IMR-90 (cell line): ENCODE measurements around the gene CALN1. TPM values are rescaled to one million over a fixed set of nuclear protein-coding genes. Genes with fewer than 3 reads are reported as not detected.

Experiments
- ATAC-seq: fragments of 200-7000 bp; cut with Tn5 transposase; 2 replicates; pipeline ENCODE4 v1.9.1; 2020; ENCODE audit warnings: low read depth, mild to moderate bottlenecking, moderate library complexity
- BruUV-seq: library from RNA; stranded (reverse); fragments of 400-500 nt; replicated peaks from 2 replicates; lab custom pipeline; 2021; lab: Mats Ljungman, UMichigan
- CTCF ChIA-PET: fragments of 300-600 bp; formaldehyde crosslinking; extraction: SDS; loops from one replicate; lab custom pipeline; 2021; ENCODE audit warnings: antibody characterized with exemption; lab: Yijun Ruan, JAX
- POLR2A ChIA-PET: fragments of 300-600 bp; sonication (Branson Sonifier 250); formaldehyde crosslinking; loops from one replicate; lab custom pipeline; 2022; ENCODE audit warnings: antibody characterized with exemption; ENCODE audit not compliant: unreplicated experiment; lab: Charles Lee
- DNase-seq: peaks from one replicate; pipeline ENCODE4 v3.0.0; 2013
- H2AFZ ChIP-seq: replicated peaks from 2 replicates; pipeline ENCODE3; 2013; ENCODE audit warnings: low read length, mild to moderate bottlenecking; ENCODE audit not compliant: poor library complexity
- H2AK5ac ChIP-seq: 2 replicates; pipeline ENCODE4 v1.6.1; 2013; ENCODE audit warnings: low read depth, low read length, inconsistent platforms
- H2AK9ac ChIP-seq: replicated peaks from 2 replicates; pipeline ENCODE3; 2013; ENCODE audit warnings: mild to moderate bottlenecking, low read depth, low read length, moderate library complexity; ENCODE audit not compliant: poor library complexity
- H2BK120ac ChIP-seq: 2 replicates; pipeline ENCODE4 v1.6.1; 2013; ENCODE audit warnings: low read depth, low read length, inconsistent platforms
- H2BK15ac ChIP-seq: 3 replicates; pipeline ENCODE4 v1.6.1; 2013; ENCODE audit warnings: low read depth, low read length, inconsistent platforms
- H2BK20ac ChIP-seq: 2 replicates; pipeline ENCODE4 v1.6.1; 2013; ENCODE audit warnings: low read depth, mild to moderate bottlenecking, inconsistent platforms, low read length, moderate library complexity
- H2BK5ac ChIP-seq: 2 replicates; pipeline ENCODE4 v1.6.1; 2013; ENCODE audit warnings: mild to moderate bottlenecking, low read depth, low read length, inconsistent platforms; ENCODE audit not compliant: poor library complexity, severe bottlenecking
- H3K14ac ChIP-seq: replicated peaks from 2 replicates; pipeline ENCODE4 v1.6.1; 2013; ENCODE audit warnings: low read depth, low read length, inconsistent platforms
- H3K18ac ChIP-seq: 2 replicates; pipeline ENCODE4 v1.6.1; 2013; ENCODE audit warnings: low read depth, low read length, control low read depth
- H3K23ac ChIP-seq: 2 replicates; pipeline ENCODE4 v1.6.1; 2013; ENCODE audit warnings: low read depth, low read length, inconsistent platforms
- H3K27ac ChIP-seq: 2 replicates; pipeline ENCODE4 v1.5.1; 2013; ENCODE audit warnings: mild to moderate bottlenecking, control low read depth, low read length; ENCODE audit not compliant: insufficient read depth
- H3K27me3 ChIP-seq: 2 replicates; pipeline ENCODE4 v1.6.1; 2013; ENCODE audit warnings: low read length; ENCODE audit not compliant: control insufficient read depth, insufficient read depth
- H3K36me3 ChIP-seq: 2 replicates; pipeline ENCODE4 v1.6.1; 2013; ENCODE audit warnings: low read length, mixed read lengths; ENCODE audit not compliant: control insufficient read depth, insufficient read depth
- H3K4ac ChIP-seq: 2 replicates; pipeline ENCODE4 v1.6.1; 2013; ENCODE audit warnings: low read depth, low read length, inconsistent platforms
- H3K4me1 ChIP-seq: 2 replicates; pipeline ENCODE4 v1.6.1; 2013; ENCODE audit warnings: low read length, mixed read lengths; ENCODE audit not compliant: control insufficient read depth, insufficient read depth
- H3K4me2 ChIP-seq: 2 replicates; pipeline ENCODE4 v1.6.1; 2013; ENCODE audit warnings: low read depth, mild to moderate bottlenecking, control low read depth, low read length, moderate library complexity
- H3K4me3 ChIP-seq: 2 replicates; pipeline ENCODE4 v1.5.1; 2013; ENCODE audit warnings: low read depth, mild to moderate bottlenecking, control low read depth, low read length, moderate library complexity; ENCODE audit not compliant: insufficient read depth
- H3K56ac ChIP-seq: 2 replicates; pipeline ENCODE4 v1.6.1; 2013; ENCODE audit warnings: low read length, inconsistent platforms; ENCODE audit not compliant: insufficient read depth; ENCODE audit errors: extremely low read depth
- H3K79me1 ChIP-seq, 2 experiments: 2 replicates each; pipeline ENCODE4 v1.6.1; 2013; ENCODE audit warnings: low read length in 2 of 2, inconsistent platforms in 1 of 2, low read depth in 1 of 2
- H3K9ac ChIP-seq: 2 replicates; pipeline ENCODE4 v1.6.1; 2013; ENCODE audit warnings: low read depth, low read length, control low read depth
- H3K9me1 ChIP-seq: 2 replicates; pipeline ENCODE4 v1.6.1; 2013; ENCODE audit warnings: low read length, inconsistent platforms; ENCODE audit not compliant: insufficient read depth
- H3K9me3 ChIP-seq: 2 replicates; pipeline ENCODE4 v1.6.1; 2013; ENCODE audit warnings: low read length; ENCODE audit not compliant: control insufficient read depth, insufficient read depth
- H4K20me1 ChIP-seq: 2 replicates; pipeline ENCODE4 v1.6.1; 2013; ENCODE audit warnings: low read length, inconsistent platforms; ENCODE audit not compliant: insufficient read depth
- H4K5ac ChIP-seq: 2 replicates; pipeline ENCODE4 v1.6.1; 2013; ENCODE audit warnings: mild to moderate bottlenecking, low read depth, low read length, control low read depth
- H4K8ac ChIP-seq, 2 experiments: 2 replicates each; pipeline ENCODE4 v1.6.1; 2013; ENCODE audit warnings: low read depth in 2 of 2, low read length in 2 of 2, control low read depth in 1 of 2, inconsistent platforms in 1 of 2
- H4K91ac ChIP-seq: 2 replicates; pipeline ENCODE4 v1.6.1; 2013; ENCODE audit warnings: low read depth, low read length, inconsistent platforms; ENCODE audit not compliant: insufficient read depth
- CEBPB ChIP-seq: IDR thresholded peaks from 2 replicates; pipeline ENCODE4 v1.6.1; 2012; ENCODE audit warnings: low read depth, low read length, improper control_type of control experiment
- FOS ChIP-seq: fragments of 150-350 bp; IDR thresholded peaks from 2 replicates; pipeline ENCODE4 v1.6.1; 2016; ENCODE audit warnings: low read depth, low read length
- MXI1 ChIP-seq: IDR thresholded peaks from 2 replicates; pipeline ENCODE4 v1.6.1; 2012; ENCODE audit warnings: low read depth, mild to moderate bottlenecking, low read length, moderate library complexity, borderline replicate concordance
- POLR2A ChIP-seq: IDR thresholded peaks from 2 replicates; pipeline ENCODE4 v1.6.1; 2012; ENCODE audit warnings: mild to moderate bottlenecking, low read depth, low read length
- RAD21 ChIP-seq: IDR thresholded peaks from 2 replicates; pipeline ENCODE4 v1.6.1; 2012; ENCODE audit warnings: low read length, improper control_type of control experiment
- RFX5 ChIP-seq: IDR thresholded peaks from 2 replicates; pipeline ENCODE4 v1.8.0; 2012; ENCODE audit warnings: low read depth, mild to moderate bottlenecking, low read length, moderate library complexity
- WGBS, 2 experiments: methylation state at CpG; one replicate each; pipeline versions ENCODE4 v1.1.5 to v1.1.7; 2013; ENCODE audit warnings: missing lambda C conversion rate in 2 of 2; ENCODE audit not compliant: insufficient read length in 1 of 2; ENCODE audit errors: extremely low coverage in 2 of 2; 5-methylcytosine and 5-hydroxymethylcytosine counted together
- dilution Hi-C: fragments of 300-500 bp; cut with HindIII; formaldehyde crosslinking; loops from one replicate; pipeline ENCODE4 v1.14.3; 2018; ENCODE audit warnings: low sequenced_read_pairs; ENCODE audit not compliant: unreplicated experiment
- in situ Hi-C: fragments of 300-500 bp; cut with MboI; formaldehyde crosslinking; loops from 3 replicates; pipeline ENCODE4 v1.14.3; 2019; ENCODE audit warnings: low sequenced_read_pairs, inconsistent platforms, mixed read lengths
- intact Hi-C: fragments of 100-400 bp; cut with micrococcal nuclease; formaldehyde crosslinking; loops from 2 replicates; pipeline ENCODE4 v1.10.0; 2022
- polyA plus RNA-seq, 3 experiments: library from polyadenylated mRNA; depleted of rRNA; stranded (reverse); fragments of >200 nt; gene quantifications; 2 replicates each; pipeline ENCODE4 v1.2.3, GENCODE V29; 2012; ENCODE audit warnings: low replicate concordance in 1 of 3
- total RNA-seq: library from RNA; depleted of rRNA; stranded (reverse); fragments of >200 nt; gene quantifications from 2 replicates; pipeline ENCODE4 v1.2.3, GENCODE V29; 2012

The CALN1 gene
- total and polyA plus RNA-seq, 2 of the 4 experiments (the other 2 are of a cell fraction), result not detected

DNA sequence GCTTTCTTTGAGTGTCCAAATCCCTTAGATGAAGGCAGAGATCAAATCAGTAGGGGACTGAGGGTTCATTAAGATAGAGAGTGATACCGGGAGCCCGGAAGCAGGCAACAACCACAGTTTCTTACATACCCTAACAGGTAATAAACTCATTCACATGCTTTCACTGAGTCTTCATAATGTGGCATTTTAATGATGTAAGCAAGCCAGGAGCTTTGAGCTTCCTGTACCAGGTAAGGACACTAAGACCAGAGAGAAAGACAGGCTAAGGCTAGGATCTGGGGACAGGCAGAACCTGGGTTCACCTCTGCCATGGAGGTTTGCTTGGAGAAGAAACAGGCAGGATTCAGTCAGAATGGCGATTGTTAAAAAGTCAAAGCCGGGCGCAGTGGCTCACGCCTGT is 661.8 kb downstream of the CALN1 start:
- intact Hi-C loops, result no loop called here
- CTCF ChIA-PET, result no interaction called here
- no peak overlapping the region for H2BK15ac ChIP-seq
- no peak overlapping the region for H2BK120ac ChIP-seq
- no peak overlapping the region for H3K18ac ChIP-seq
- in situ Hi-C loops, result no loop called here
- no peak overlapping the region for H2BK5ac ChIP-seq
- H4K20me1 ChIP-seq, result no peaks in the 10 kb centered on the region
- H4K91ac ChIP-seq, result no peak overlapping the region
- no peak overlapping the region for H3K27ac ChIP-seq
- H3K9me1 ChIP-seq, result no peaks in the 10 kb centered on the region
- no peak overlapping the region for H3K4me3 ChIP-seq
- TF ChIP-seq POLR2A, result no peak
- no peak for TF ChIP-seq MXI1
- TF ChIP-seq RAD21, result no peak
- TF ChIP-seq CEBPB, result no peak
- no peak for TF ChIP-seq FOS
- TF ChIP-seq RFX5, result no peak
- H3K9me3 ChIP-seq, result peaks cover 18% of the 10 kb centered on the region
- no peaks in the 10 kb centered on the region for H3K79me1 ChIP-seq
- no peak overlapping the region for H3K4ac ChIP-seq
- no peak overlapping the region for H2AK9ac ChIP-seq
- H3K4me2 ChIP-seq, result no peak overlapping the region
- H3K23ac ChIP-seq, result no peak overlapping the region
- no peak overlapping the region for H2AK5ac ChIP-seq
- dilution Hi-C loops, result no loop called here
- no peaks in the 10 kb centered on the region for H3K4me1 ChIP-seq
- H3K9ac ChIP-seq, result no peak overlapping the region
- H2AFZ ChIP-seq, result no peak overlapping the region
- no CpG with 5 or more reads among the region's 6 CpGs for WGBS, 2 experiments
- no peaks in the 10 kb centered on the region for H3K27me3 ChIP-seq
- no peak overlapping the region for H4K5ac ChIP-seq
- H4K8ac ChIP-seq, result no peak overlapping the region
- no peak for ATAC-seq
- H3K56ac ChIP-seq, result no peak overlapping the region
- H3K36me3 ChIP-seq, result no peaks in the 10 kb centered on the region
- H3K14ac ChIP-seq, result no peak overlapping the region
- H2BK20ac ChIP-seq, result no peak overlapping the region
- POLR2A ChIA-PET, result no interaction called here
- DNase-seq, result no peak
- BruUV-seq, result no TSS peak
